ENCODE data around the gene PDE4D.

PDE4D gene

GRCh38 chr5:59342181-59342580 lies 551.3 kb downstream of the PDE4D start:
- Histone ChIP-seq H3K9me3 (ENCODE audit: control insufficient read depth, low read length) (no peaks in the 10 kb centered on the region), H3K36me3 (ENCODE audit: control insufficient read depth, insufficient read depth, low read length) (no peaks in the 10 kb centered on the region), H3K27me3 (ENCODE audit: control insufficient read depth, insufficient read depth, low read length, poor library complexity, severe bottlenecking) (no peaks in the 10 kb centered on the region), H3K4me3 (ENCODE audit: insufficient read depth, low read depth, low read length) (no peak overlapping the region), H3K4me1 (ENCODE audit: control insufficient read depth, insufficient read depth, low read length) (no peaks in the 10 kb centered on the region), H3K27ac (ENCODE audit: insufficient read depth, low read depth, low read length, poor library complexity, severe bottlenecking) (no peak overlapping the region)
- WGBS, 2 experiments: 83 to 100% methylated on average over 3 of the region's 3 CpGs

DNA sequence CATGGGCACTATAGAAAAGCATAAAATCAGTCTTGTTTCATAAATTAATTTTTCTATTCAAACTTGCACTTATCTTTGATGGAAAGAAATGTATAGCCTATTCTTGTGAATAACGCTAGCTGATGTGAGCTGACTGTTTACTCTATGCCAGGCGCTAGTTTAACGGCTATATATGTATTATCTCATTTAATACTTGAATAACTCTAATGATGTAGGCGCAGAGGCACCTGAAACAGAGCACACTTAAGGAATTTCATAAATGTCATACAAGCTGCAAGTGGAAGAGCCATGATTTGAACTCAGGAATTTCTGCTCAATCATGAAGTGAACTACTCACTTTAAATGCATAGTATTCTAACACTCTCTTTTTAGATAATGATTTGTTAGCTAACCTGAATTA lies 551.8 kb downstream of the PDE4D start:
- 97 to 98% methylated on average over 3 to 4 of the region's 4 CpGs for WGBS, 2 experiments
- H3K36me3 ChIP-seq (ENCODE audit: control insufficient read depth, insufficient read depth, low read length): no peaks in the 10 kb centered on the region
- H3K27me3 ChIP-seq (ENCODE audit: control insufficient read depth, insufficient read depth, low read length, poor library complexity, severe bottlenecking): no peaks in the 10 kb centered on the region
- H3K4me3 ChIP-seq (ENCODE audit: insufficient read depth, low read depth, low read length): no peak overlapping the region
- no peak overlapping the region for H3K27ac ChIP-seq (ENCODE audit: insufficient read depth, low read depth, low read length, poor library complexity, severe bottlenecking)
- H3K4me1 ChIP-seq (ENCODE audit: control insufficient read depth, insufficient read depth, low read length): no peaks in the 10 kb centered on the region
- no peaks in the 10 kb centered on the region for H3K9me3 ChIP-seq (ENCODE audit: control insufficient read depth, low read length)

DNA sequence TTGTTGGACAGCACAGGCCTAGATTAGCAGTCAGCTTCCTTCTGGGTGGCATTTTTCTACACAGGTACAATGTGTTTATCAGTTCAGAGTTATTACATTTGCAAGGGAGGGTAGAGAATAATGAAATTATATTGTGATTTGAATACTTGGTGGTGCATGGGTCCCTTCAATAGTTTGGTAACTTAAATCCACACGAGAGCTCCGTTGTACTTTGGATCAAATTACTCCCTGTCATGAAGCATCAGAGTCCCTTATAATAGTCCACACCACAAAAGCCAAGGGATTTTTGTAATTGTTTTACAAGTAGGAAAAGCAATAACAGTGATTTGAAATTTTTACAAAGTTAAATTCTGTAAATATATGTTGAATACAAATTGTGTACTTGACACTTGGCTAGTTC lies 552.4 kb downstream of the PDE4D start:
- Histone ChIP-seq H3K4me1 (ENCODE audit: control insufficient read depth, insufficient read depth, low read length) (no peaks in the 10 kb centered on the region), H3K27me3 (ENCODE audit: control insufficient read depth, insufficient read depth, low read length, poor library complexity, severe bottlenecking) (no peaks in the 10 kb centered on the region), H3K9me3 (ENCODE audit: control insufficient read depth, low read length) (no peaks in the 10 kb centered on the region), H3K27ac (ENCODE audit: insufficient read depth, low read depth, low read length, poor library complexity, severe bottlenecking) (no peak overlapping the region), H3K36me3 (ENCODE audit: control insufficient read depth, insufficient read depth, low read length) (no peaks in the 10 kb centered on the region), H3K4me3 (ENCODE audit: insufficient read depth, low read depth, low read length) (no peak overlapping the region)
- 88 to 92% methylated on average over 2 of the region's 2 CpGs for WGBS, 2 experiments

DNA sequence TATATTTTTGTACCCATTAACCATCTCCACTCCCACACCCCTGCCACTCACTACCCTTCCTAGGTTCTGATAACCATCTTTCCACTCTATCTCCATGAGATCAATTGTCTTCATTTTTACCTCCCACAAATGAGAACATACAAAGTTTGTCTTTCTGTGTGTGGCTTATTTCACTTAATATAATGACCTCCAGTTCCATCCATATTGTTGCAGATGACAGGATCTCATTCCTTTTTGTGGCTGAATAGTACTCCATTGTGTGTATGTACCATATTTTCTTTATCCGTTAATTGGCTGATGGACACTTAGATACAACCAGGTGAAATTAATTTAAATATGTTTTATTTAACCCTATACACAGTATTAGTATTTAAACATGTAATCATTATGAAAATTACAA lies 552.9 kb downstream of the PDE4D start:
- no CpG with 5 or more reads among the region's 1 CpG for WGBS, 2 experiments
- Histone ChIP-seq H3K27me3 (ENCODE audit: control insufficient read depth, insufficient read depth, low read length, poor library complexity, severe bottlenecking) (no peaks in the 10 kb centered on the region), H3K4me1 (ENCODE audit: control insufficient read depth, insufficient read depth, low read length) (no peaks in the 10 kb centered on the region), H3K27ac (ENCODE audit: insufficient read depth, low read depth, low read length, poor library complexity, severe bottlenecking) (no peak overlapping the region), H3K4me3 (ENCODE audit: insufficient read depth, low read depth, low read length) (no peak overlapping the region), H3K9me3 (ENCODE audit: control insufficient read depth, low read length) (no peaks in the 10 kb centered on the region), H3K36me3 (ENCODE audit: control insufficient read depth, insufficient read depth, low read length) (no peaks in the 10 kb centered on the region)

DNA sequence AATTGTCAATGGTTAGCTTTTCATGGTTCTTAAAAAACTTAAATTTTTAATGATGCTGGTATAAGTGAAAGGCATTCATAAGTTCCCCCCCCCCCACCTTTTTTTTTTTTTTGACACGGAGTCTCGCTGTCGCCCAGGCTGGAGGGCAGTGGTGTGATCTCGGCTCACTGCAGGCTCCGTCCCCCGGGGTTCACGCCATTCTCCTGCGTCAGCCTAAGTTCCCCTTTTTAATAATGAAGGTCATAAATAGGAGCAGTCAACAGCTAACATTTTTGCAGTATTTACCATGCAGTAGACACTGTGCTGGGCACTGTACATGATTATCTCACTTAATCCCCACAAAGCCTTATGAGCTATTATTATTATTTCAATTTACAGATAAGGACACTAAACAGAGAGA lies 556.3 kb downstream of the PDE4D start:
- H3K9me3 ChIP-seq (ENCODE audit: control insufficient read depth, low read length): no peaks in the 10 kb centered on the region
- H3K36me3 ChIP-seq (ENCODE audit: control insufficient read depth, insufficient read depth, low read length): no peaks in the 10 kb centered on the region
- no peak overlapping the region for H3K27ac ChIP-seq (ENCODE audit: insufficient read depth, low read depth, low read length, poor library complexity, severe bottlenecking)
- WGBS, 2 experiments: 93 to 96% methylated on average over 7 to 8 of the region's 8 CpGs
- no peaks in the 10 kb centered on the region for H3K4me1 ChIP-seq (ENCODE audit: control insufficient read depth, insufficient read depth, low read length)
- no peak overlapping the region for H3K4me3 ChIP-seq (ENCODE audit: insufficient read depth, low read depth, low read length)
- H3K27me3 ChIP-seq (ENCODE audit: control insufficient read depth, insufficient read depth, low read length, poor library complexity, severe bottlenecking): no peaks in the 10 kb centered on the region

- WGBS, 2 experiments: 94 to 100% methylated on average over 1 of the region's 1 CpG
- no peaks in the 10 kb centered on the region for H3K4me1 ChIP-seq (ENCODE audit: control insufficient read depth, insufficient read depth, low read length)
- H3K27me3 ChIP-seq (ENCODE audit: control insufficient read depth, insufficient read depth, low read length, poor library complexity, severe bottlenecking): no peaks in the 10 kb centered on the region
- H3K27ac ChIP-seq (ENCODE audit: insufficient read depth, low read depth, low read length, poor library complexity, severe bottlenecking): no peak overlapping the region
- H3K4me3 ChIP-seq (ENCODE audit: insufficient read depth, low read depth, low read length): no peak overlapping the region
- no peaks in the 10 kb centered on the region for H3K9me3 ChIP-seq (ENCODE audit: control insufficient read depth, low read length)
- no peaks in the 10 kb centered on the region for H3K36me3 ChIP-seq (ENCODE audit: control insufficient read depth, insufficient read depth, low read length)
These were observed 558.0 kb downstream of the PDE4D start for GRCh38 chr5:59335544-59335943.

- no peaks in the 10 kb centered on the region for H3K9me3 ChIP-seq (ENCODE audit: control insufficient read depth, low read length)
These were observed 560.1 kb downstream of the PDE4D start for GRCh38 chr5:59333416-59333815.

GRCh38 chr5:59332236-59332973 lies 561.1 kb downstream of the PDE4D start:
- H3K4me3 ChIP-seq (ENCODE audit: insufficient read depth, low read depth, low read length): no peak overlapping the region
- H3K27ac ChIP-seq (ENCODE audit: insufficient read depth, low read depth, low read length, poor library complexity, severe bottlenecking): no peak overlapping the region

More at GRCh38 chr5:59333416-59333815, 560.1 kb downstream of the PDE4D start:
- Histone ChIP-seq H3K4me3 (ENCODE audit: insufficient read depth, low read depth, low read length) (no peak overlapping the region), H3K36me3 (ENCODE audit: control insufficient read depth, insufficient read depth, low read length) (no peaks in the 10 kb centered on the region), H3K27me3 (ENCODE audit: control insufficient read depth, insufficient read depth, low read length, poor library complexity, severe bottlenecking) (no peaks in the 10 kb centered on the region), H3K27ac (ENCODE audit: insufficient read depth, low read depth, low read length, poor library complexity, severe bottlenecking) (no peak overlapping the region), H3K4me1 (ENCODE audit: control insufficient read depth, insufficient read depth, low read length) (no peaks in the 10 kb centered on the region)

GRCh38 chr5:59330680-59331079 lies 562.8 kb downstream of the PDE4D start:
- no peaks in the 10 kb centered on the region for H3K9me3 ChIP-seq (ENCODE audit: control insufficient read depth, low read length)
- H3K4me3 ChIP-seq (ENCODE audit: insufficient read depth, low read depth, low read length): no peak overlapping the region
- WGBS, 2 experiments: 94 to 95% methylated on average over 7 to 8 of the region's 9 CpGs
- no peak overlapping the region for H3K27ac ChIP-seq (ENCODE audit: insufficient read depth, low read depth, low read length, poor library complexity, severe bottlenecking)
- H3K36me3 ChIP-seq (ENCODE audit: control insufficient read depth, insufficient read depth, low read length): no peaks in the 10 kb centered on the region
- H3K27me3 ChIP-seq (ENCODE audit: control insufficient read depth, insufficient read depth, low read length, poor library complexity, severe bottlenecking): no peaks in the 10 kb centered on the region
- no peaks in the 10 kb centered on the region for H3K4me1 ChIP-seq (ENCODE audit: control insufficient read depth, insufficient read depth, low read length)

More at GRCh38 chr5:59332236-59332973, 561.1 kb downstream of the PDE4D start:
- H3K36me3 ChIP-seq (ENCODE audit: control insufficient read depth, insufficient read depth, low read length): no peaks in the 10 kb centered on the region
- no peaks in the 10 kb centered on the region for H3K4me1 ChIP-seq (ENCODE audit: control insufficient read depth, insufficient read depth, low read length)
- no peaks in the 10 kb centered on the region for H3K9me3 ChIP-seq (ENCODE audit: control insufficient read depth, low read length)
- 83 to 97% methylated on average over 2 of the region's 2 CpGs for WGBS, 2 experiments
- H3K27me3 ChIP-seq (ENCODE audit: control insufficient read depth, insufficient read depth, low read length, poor library complexity, severe bottlenecking): no peaks in the 10 kb centered on the region

- 89 to 96% methylated on average over 6 of the region's 6 CpGs for WGBS, 2 experiments
- Histone ChIP-seq H3K4me3 (ENCODE audit: insufficient read depth, low read depth, low read length) (no peak overlapping the region), H3K27ac (ENCODE audit: insufficient read depth, low read depth, low read length, poor library complexity, severe bottlenecking) (no peak overlapping the region), H3K9me3 (ENCODE audit: control insufficient read depth, low read length) (no peaks in the 10 kb centered on the region), H3K27me3 (ENCODE audit: control insufficient read depth, insufficient read depth, low read length, poor library complexity, severe bottlenecking) (no peaks in the 10 kb centered on the region), H3K36me3 (ENCODE audit: control insufficient read depth, insufficient read depth, low read length) (no peaks in the 10 kb centered on the region), H3K4me1 (ENCODE audit: control insufficient read depth, insufficient read depth, low read length) (no peaks in the 10 kb centered on the region)
These were observed 564.7 kb downstream of the PDE4D start for GRCh38 chr5:59328709-59329296.
